HCT116 (cell line): ENCODE results near the gene MYBPH. TPM values are rescaled to one million over a fixed set of nuclear protein-coding genes. Genes with fewer than 3 reads are reported as not detected.

ENCODE experiments used
- ATAC-seq: fragments of 200-7000 bp; cut with Tn5 transposase; 2 replicates; pipeline ENCODE4 v1.9.1; 2020; ENCODE audit warnings: mild to moderate bottlenecking, moderate library complexity
- BruUV-seq: library from RNA; stranded (reverse); fragments of 400-500 nt; replicated peaks from 2 replicates; lab custom pipeline; 2021; lab: Mats Ljungman, UMichigan
- CTCF ChIA-PET: fragments of 300-600 bp; sonication (Branson Sonifier 250); formaldehyde crosslinking; loops from one replicate; lab custom pipeline; 2021; ENCODE audit warnings: antibody characterized with exemption; lab: Charles Lee
- POLR2A ChIA-PET: fragments of 300-600, 350-600 bp; sonication (Branson Sonifier 250); formaldehyde crosslinking; loops from one replicate; lab custom pipeline; 2021; ENCODE audit warnings: antibody characterized with exemption; lab: Charles Lee
- RAD21 ChIA-PET, 2 experiments: fragments of 300-600 bp; sonication (Branson Sonifier 250); formaldehyde crosslinking; loops; one replicate each; lab custom pipeline; 2023; ENCODE audit warnings: low total read pairs in 2 of 2; ENCODE audit not compliant: uncharacterized antibody in 2 of 2, unreplicated experiment in 2 of 2, low non-redundant PET in 1 of 2; lab: Charles Lee
- DNase-seq: peaks from one replicate; pipeline ENCODE4 v3.0.0-alpha.2; 2010; ENCODE audit warnings: low read depth, low spot score
- H2AFZ ChIP-seq: fragments of 200-600 bp; shearing (Covaris generic), sonication (generic); 2 replicates; pipeline ENCODE4 v1.6.1; 2017; ENCODE audit warnings: low read depth, mixed run types, mixed read lengths, antibody characterized with exemption, low read length; ENCODE audit not compliant: poor library complexity, severe bottlenecking
- H3K27ac ChIP-seq: 2 replicates; pipeline ENCODE4 v1.5.1; 2012; ENCODE audit warnings: low read depth, low read length
- H3K27me3 ChIP-seq: fragments of 200-600 bp; sonication (generic); 2 replicates; pipeline ENCODE4 v1.6.1; 2016; ENCODE audit warnings: mixed run types, low read length, mixed read lengths; ENCODE audit not compliant: insufficient read depth
- H3K36me3 ChIP-seq, 2 experiments: fragments of 200-500 bp in 1 of 2; fragments of 200-600 bp in 1 of 2; sonication (Bioruptor generic) in 1 of 2; sonication (generic) in 1 of 2; 2 replicates each; pipeline versions ENCODE4 v1.5.1 to v1.6.1; 2014 to 2016; ENCODE audit warnings: low read length in 2 of 2, inconsistent platforms in 1 of 2, mixed read lengths in 1 of 2, mixed run types in 1 of 2; ENCODE audit not compliant: insufficient read depth in 2 of 2, control insufficient read depth in 1 of 2
- H3K4me1 ChIP-seq, 2 experiments: fragments of 200-600 bp in 1 of 2; sonication (generic) in 1 of 2; 2 replicates each; pipeline versions ENCODE4 v1.5.1 to v1.6.1; 2012 to 2017; ENCODE audit warnings: low read length in 2 of 2, inconsistent platforms in 1 of 2, mild to moderate bottlenecking in 1 of 2, mixed read lengths in 1 of 2, mixed run types in 1 of 2, moderate library complexity in 1 of 2; ENCODE audit not compliant: insufficient read depth in 2 of 2, control insufficient read depth in 1 of 2
- H3K4me2 ChIP-seq: fragments of 200-600 bp; sonication (generic); 2 replicates; pipeline ENCODE4 v1.6.1; 2017; ENCODE audit warnings: mixed run types, low read length, mixed read lengths
- H3K4me3 ChIP-seq, 2 experiments: fragments of 200-600 bp in 1 of 2; sonication (generic) in 1 of 2; replicated peaks in 1 of 2; 2 replicates each; pipeline ENCODE4 v1.5.1; 2011 to 2016; ENCODE audit warnings: low read length in 2 of 2, control low read depth in 1 of 2, low read depth in 1 of 2, mild to moderate bottlenecking in 1 of 2, mixed read lengths in 1 of 2, mixed run types in 1 of 2
- H3K79me2 ChIP-seq: fragments of 200-600 bp; sonication (generic); 2 replicates; pipeline ENCODE4 v1.6.1; 2017; ENCODE audit warnings: mild to moderate bottlenecking, mixed run types, low read length, moderate library complexity, mixed read lengths; ENCODE audit not compliant: insufficient read depth
- H3K9ac ChIP-seq: fragments of 200-600 bp; sonication (generic); 2 replicates; pipeline ENCODE4 v1.6.1; 2016; ENCODE audit warnings: low read length, mixed read lengths
- H3K9me2 ChIP-seq: fragments of 200-600 bp; sonication (generic), shearing (Covaris generic); 2 replicates; pipeline ENCODE4 v1.6.1; 2017; ENCODE audit warnings: mixed run types, mild to moderate bottlenecking, moderate library complexity; ENCODE audit not compliant: insufficient read depth
- H3K9me3 ChIP-seq, 2 experiments: fragments of 200-500 bp in 1 of 2; fragments of 200-600 bp in 1 of 2; sonication (Bioruptor generic) in 1 of 2; sonication (generic) in 1 of 2; 2 replicates each; pipeline ENCODE4 v1.6.1; 2014 to 2017; ENCODE audit warnings: low read length in 2 of 2, mixed read lengths in 2 of 2, inconsistent platforms in 1 of 2, low read depth in 1 of 2, mild to moderate bottlenecking in 1 of 2, mixed run types in 1 of 2, moderate library complexity in 1 of 2; ENCODE audit not compliant: control insufficient read depth in 1 of 2, insufficient read depth in 1 of 2
- H4K20me1 ChIP-seq: fragments of 200-600 bp; sonication (generic), shearing (Covaris generic); 2 replicates; pipeline ENCODE4 v1.6.1; 2017; ENCODE audit warnings: mixed run types, mild to moderate bottlenecking, moderate library complexity; ENCODE audit not compliant: insufficient read depth
- CBX3 ChIP-seq: IDR thresholded peaks from 2 replicates; pipeline ENCODE4 v1.6.1; 2012; ENCODE audit warnings: low read depth
- CEBPB ChIP-seq: IDR thresholded peaks from 2 replicates; pipeline ENCODE4 v1.6.1; 2012; ENCODE audit warnings: low read depth
- EGR1 ChIP-seq: IDR thresholded peaks from 2 replicates; pipeline ENCODE4 v1.6.1; 2012; ENCODE audit warnings: low read depth
- EZH2 ChIP-seq: fragments of 200-600 bp; sonication (generic); IDR thresholded peaks from 2 replicates; pipeline ENCODE4 v1.6.1; 2017; ENCODE audit warnings: antibody characterized with exemption, mixed run types
- EZH2phosphoT487 ChIP-seq: fragments of 200-600 bp; IDR thresholded peaks from 2 replicates; pipeline ENCODE4 v1.6.1; 2018; ENCODE audit warnings: antibody characterized with exemption, borderline replicate concordance
- FOSL1 ChIP-seq: IDR thresholded peaks from 2 replicates; pipeline ENCODE4 v1.6.1; 2012; ENCODE audit warnings: low read depth
- POLR2A ChIP-seq: IDR thresholded peaks from 2 replicates; pipeline ENCODE4 v1.7.0; 2011; ENCODE audit warnings: borderline replicate concordance; ENCODE audit not compliant: insufficient read depth, insufficient read length; ENCODE audit errors: extremely low read depth
- POLR2AphosphoS5 ChIP-seq: IDR thresholded peaks from 2 replicates; pipeline ENCODE4 v1.6.1; 2011; ENCODE audit warnings: mild to moderate bottlenecking, low read depth, low read length, moderate library complexity
- RAD21 ChIP-seq: IDR thresholded peaks from 2 replicates; pipeline ENCODE4 v1.6.1; 2012; ENCODE audit warnings: low read depth, mild to moderate bottlenecking
- SP1 ChIP-seq: IDR thresholded peaks from 2 replicates; pipeline ENCODE4 v1.6.1; 2012; ENCODE audit warnings: low read depth
- SRF ChIP-seq: IDR thresholded peaks from 2 replicates; pipeline ENCODE4 v1.6.1; 2012; ENCODE audit warnings: low read depth
- TCF7L2 ChIP-seq: IDR thresholded peaks from 2 replicates; pipeline ENCODE4 v1.7.0; 2011; ENCODE audit warnings: borderline replicate concordance, inconsistent platforms; ENCODE audit not compliant: insufficient read depth, insufficient read length; ENCODE audit errors: extremely low read depth
- ZFX ChIP-seq: fragments of 450-650 bp; IDR thresholded peaks from 2 replicates; pipeline ENCODE4 v1.6.1; 2017
- ZNF274 ChIP-seq: fragments of 200-500 bp; sonication (Bioruptor generic); IDR thresholded peaks from 2 replicates; pipeline ENCODE4 v1.6.1; 2014; ENCODE audit warnings: mild to moderate bottlenecking, low read depth, low read length, inconsistent platforms
- intact Hi-C: fragments of 100-400 bp; cut with micrococcal nuclease; formaldehyde crosslinking; loops from 2 replicates; pipeline ENCODE4 v1.10.0; 2022
- total RNA-seq: library from RNA; stranded (reverse); gene quantifications from one replicate; pipeline ENCODE4 v1.2.1, GENCODE V29; 2021; ENCODE audit not compliant: unreplicated experiment
- TF ChIP-seq, protein P1 (sequence below): IDR thresholded peaks from 2 replicates; pipeline ENCODE4 v1.6.1; 2012
- TF ChIP-seq, protein P2 (sequence below), 3 experiments: fragments of 200-600 bp in 1 of 3; sonication (generic) in 1 of 3; IDR thresholded peaks in 2 of 3; conservative IDR thresholded peaks in 1 of 3; 2 replicates each; pipeline ENCODE4 v1.5.1; 2012 to 2017; ENCODE audit warnings: low read depth in 2 of 3, low read length in 2 of 3, antibody characterized with exemption in 1 of 3, borderline replicate concordance in 1 of 3, control low read depth in 1 of 3, mild to moderate bottlenecking in 1 of 3, mixed read lengths in 1 of 3, mixed run types in 1 of 3, moderate library complexity in 1 of 3; ENCODE audit not compliant: insufficient read depth in 1 of 3
- TF ChIP-seq, protein P3 (sequence below): IDR thresholded peaks from 2 replicates; pipeline ENCODE4 v1.6.1; 2012
- TF ChIP-seq, protein P4 (sequence below): IDR thresholded peaks from 2 replicates; pipeline ENCODE4 v1.6.1; 2011; ENCODE audit warnings: mild to moderate bottlenecking, low read length, moderate library complexity; ENCODE audit not compliant: insufficient replicate concordance; ENCODE audit errors: extremely low read depth

Gene MYBPH
- total RNA-seq, 1 experiment from 2014 or later, result 0.22 TPM

DNA sequence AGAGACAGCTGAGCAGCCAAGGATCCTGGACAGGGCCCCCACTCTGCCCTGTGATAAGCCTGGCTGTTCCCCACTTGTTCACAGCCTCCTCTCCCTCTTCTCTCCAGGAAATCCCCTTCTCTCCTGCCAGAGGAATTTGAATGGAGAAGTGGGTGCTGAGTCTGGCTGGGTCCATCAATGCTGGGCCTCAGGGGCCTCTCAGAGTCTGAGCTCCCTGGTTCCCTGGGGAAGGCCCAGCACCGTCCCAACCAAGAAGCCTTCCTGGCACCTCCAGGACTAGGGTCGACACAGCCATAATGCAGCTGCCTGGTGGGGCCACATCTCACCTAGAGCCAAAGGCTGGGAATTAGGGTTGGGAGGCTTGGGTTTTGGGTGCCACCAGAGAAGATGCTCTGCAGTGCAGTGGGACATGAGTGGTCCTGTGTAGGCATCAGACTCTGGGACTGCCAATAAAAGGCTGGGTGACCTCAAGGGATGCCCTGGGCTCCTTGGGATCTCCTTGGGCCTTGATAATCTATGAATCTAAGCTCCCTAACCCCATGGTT is 2.5 kb downstream of the MYBPH start:
- ATAC-seq, result no peak
- intact Hi-C loops, result no loop called here

More for the DNA sequence above, 2.5 kb downstream of the MYBPH start:
- no TSS peak for BruUV-seq
- CTCF ChIA-PET, result interaction anchor here (0.7 to 4.3 kb wide), 14 partner anchors 8 to 136 kb away, joined by 3 to 43 read pairs (median 4); partner anchors contain the start of gene ADORA1
- Histone ChIP-seq H3K27me3 (no peaks in the 10 kb centered on the region), H3K79me2 (no peaks in the 10 kb centered on the region), H3K9me3 (no peaks in the 10 kb centered on the region), H3K9me2 (no peaks in the 10 kb centered on the region), H3K27ac (no peak overlapping the region), H3K4me3 (no peak overlapping the region), H3K9ac (no peak overlapping the region), H3K4me1 (peaks cover 24 to 72% of the 10 kb centered on the region in 2 experiments), H2AFZ (no peak overlapping the region), H4K20me1 (no peaks in the 10 kb centered on the region), H3K36me3 (no peaks in the 10 kb centered on the region), H3K4me2 (peak overlapping the region; percentile 52; the same call in 1 of the 2 replicates)
- POLR2A ChIA-PET, result no interaction called here
- RAD21 ChIA-PET, result interaction anchor here (0.5 to 2.4 kb wide), 6 partner anchors 14 to 133 kb away, joined by 3 to 9 read pairs (median 6); no protein-coding TSS in a partner anchor
- TF ChIP-seq, protein P1, sequence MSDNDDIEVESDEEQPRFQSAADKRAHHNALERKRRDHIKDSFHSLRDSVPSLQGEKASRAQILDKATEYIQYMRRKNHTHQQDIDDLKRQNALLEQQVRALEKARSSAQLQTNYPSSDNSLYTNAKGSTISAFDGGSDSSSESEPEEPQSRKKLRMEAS, result no peak
- no peak for TF ChIP-seq RAD21
- no peak for TF ChIP-seq EZH2phosphoT487
- no peak for TF ChIP-seq ZNF274
- TF ChIP-seq TCF7L2, result no peak
- TF ChIP-seq, protein P2, sequence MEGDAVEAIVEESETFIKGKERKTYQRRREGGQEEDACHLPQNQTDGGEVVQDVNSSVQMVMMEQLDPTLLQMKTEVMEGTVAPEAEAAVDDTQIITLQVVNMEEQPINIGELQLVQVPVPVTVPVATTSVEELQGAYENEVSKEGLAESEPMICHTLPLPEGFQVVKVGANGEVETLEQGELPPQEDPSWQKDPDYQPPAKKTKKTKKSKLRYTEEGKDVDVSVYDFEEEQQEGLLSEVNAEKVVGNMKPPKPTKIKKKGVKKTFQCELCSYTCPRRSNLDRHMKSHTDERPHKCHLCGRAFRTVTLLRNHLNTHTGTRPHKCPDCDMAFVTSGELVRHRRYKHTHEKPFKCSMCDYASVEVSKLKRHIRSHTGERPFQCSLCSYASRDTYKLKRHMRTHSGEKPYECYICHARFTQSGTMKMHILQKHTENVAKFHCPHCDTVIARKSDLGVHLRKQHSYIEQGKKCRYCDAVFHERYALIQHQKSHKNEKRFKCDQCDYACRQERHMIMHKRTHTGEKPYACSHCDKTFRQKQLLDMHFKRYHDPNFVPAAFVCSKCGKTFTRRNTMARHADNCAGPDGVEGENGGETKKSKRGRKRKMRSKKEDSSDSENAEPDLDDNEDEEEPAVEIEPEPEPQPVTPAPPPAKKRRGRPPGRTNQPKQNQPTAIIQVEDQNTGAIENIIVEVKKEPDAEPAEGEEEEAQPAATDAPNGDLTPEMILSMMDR (IDR thresholded peaks at IDR 0.05 in 2 of 3, conservative IDR thresholded peaks at IDR 0.05 in 1 of 3; ENCODE audit: borderline replicate concordance in 1 of 3, insufficient read depth in 1 of 3, low read depth in 2 of 3, low read length in 2 of 3), result no peak
- TF ChIP-seq POLR2AphosphoS5, result no peak
- no peak for TF ChIP-seq SP1
- TF ChIP-seq, protein P3, sequence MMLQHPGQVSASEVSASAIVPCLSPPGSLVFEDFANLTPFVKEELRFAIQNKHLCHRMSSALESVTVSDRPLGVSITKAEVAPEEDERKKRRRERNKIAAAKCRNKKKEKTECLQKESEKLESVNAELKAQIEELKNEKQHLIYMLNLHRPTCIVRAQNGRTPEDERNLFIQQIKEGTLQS, result no peak
- no peak for TF ChIP-seq EGR1
- no peak for TF ChIP-seq EZH2
- TF ChIP-seq ZFX, result no peak
- TF ChIP-seq, protein P4, sequence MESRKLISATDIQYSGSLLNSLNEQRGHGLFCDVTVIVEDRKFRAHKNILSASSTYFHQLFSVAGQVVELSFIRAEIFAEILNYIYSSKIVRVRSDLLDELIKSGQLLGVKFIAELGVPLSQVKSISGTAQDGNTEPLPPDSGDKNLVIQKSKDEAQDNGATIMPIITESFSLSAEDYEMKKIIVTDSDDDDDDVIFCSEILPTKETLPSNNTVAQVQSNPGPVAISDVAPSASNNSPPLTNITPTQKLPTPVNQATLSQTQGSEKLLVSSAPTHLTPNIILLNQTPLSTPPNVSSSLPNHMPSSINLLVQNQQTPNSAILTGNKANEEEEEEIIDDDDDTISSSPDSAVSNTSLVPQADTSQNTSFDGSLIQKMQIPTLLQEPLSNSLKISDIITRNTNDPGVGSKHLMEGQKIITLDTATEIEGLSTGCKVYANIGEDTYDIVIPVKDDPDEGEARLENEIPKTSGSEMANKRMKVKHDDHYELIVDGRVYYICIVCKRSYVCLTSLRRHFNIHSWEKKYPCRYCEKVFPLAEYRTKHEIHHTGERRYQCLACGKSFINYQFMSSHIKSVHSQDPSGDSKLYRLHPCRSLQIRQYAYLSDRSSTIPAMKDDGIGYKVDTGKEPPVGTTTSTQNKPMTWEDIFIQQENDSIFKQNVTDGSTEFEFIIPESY, result no peak
- TF ChIP-seq POLR2A, result no peak
- TF ChIP-seq CBX3, result no peak
- no peak for TF ChIP-seq FOSL1
- TF ChIP-seq SRF, result no peak
- no peak for TF ChIP-seq CEBPB
- DNase-seq, result no peak
